ENCODE data around the gene CS. TPM values are rescaled to one million over a fixed set of nuclear protein-coding genes. Genes with fewer than 3 reads are reported as not detected.

Gene CS
- total and polyA plus RNA-seq, 2 of the 4 experiments (the other 2 are of a cell fraction), result 139 to 146 TPM

DNA sequence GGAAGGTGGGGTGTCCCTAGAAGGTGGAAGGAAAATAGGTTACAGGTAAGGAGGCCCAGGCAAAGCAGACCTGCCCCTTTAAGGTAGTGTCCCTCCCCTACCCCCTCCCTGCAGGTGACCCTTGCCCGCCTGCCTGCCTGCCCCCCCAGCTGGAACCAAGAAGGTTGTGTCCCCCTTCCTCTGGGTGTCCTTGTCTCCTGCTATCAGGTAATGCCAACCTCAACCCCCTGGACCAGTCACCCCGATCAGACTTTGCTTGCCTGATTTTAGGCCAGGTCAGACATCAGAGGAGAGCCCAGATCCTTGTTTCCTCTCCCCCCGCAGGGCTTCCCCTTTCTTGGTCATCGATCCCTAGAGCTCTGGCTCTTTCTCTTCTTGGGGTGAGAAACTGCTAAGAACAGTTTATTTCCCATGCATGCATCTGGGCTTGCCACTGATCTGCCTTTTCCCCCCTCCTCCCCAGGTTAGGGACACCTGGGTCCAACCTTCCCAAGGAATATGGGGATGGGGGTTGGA lies 70.2 kb downstream of the CS start, which contains the start of gene SLC39A5:
SLC39A5 (plus strand) TSS at position 136 of the 516 bp plus-strand sequence. CDS start 1,224 bp downstream, outside the sequence.
- Histone ChIP-seq H3K4ac (ENCODE audit: low read depth, low read length) (no peak within 1 kb of the TSS), H2BK120ac (ENCODE audit: low read depth, low read length) (no peak within 1 kb of the TSS), H3K27ac (ENCODE audit: insufficient read depth, low read length) (no peak within 1 kb of the TSS), H3K27me3 (ENCODE audit: control insufficient read depth, insufficient read depth, low read length) (no peaks in the 10 kb centered on the region), H4K5ac (ENCODE audit: low read depth, low read length) (no peak within 1 kb of the TSS), H2AK9ac (replicated peaks; ENCODE audit: low read depth, low read length, poor library complexity) (no peak within 1 kb of the TSS), H3K36me3 (ENCODE audit: control insufficient read depth, insufficient read depth, low read length) (peaks cover 6% of the 10 kb centered on the region; the same call in 1 of the 2 replicates), H2AFZ (replicated peaks; ENCODE audit: low read length, poor library complexity) (no peak within 1 kb of the TSS), H2AK5ac (ENCODE audit: low read depth, low read length) (no peak within 1 kb of the TSS), H3K4me3 (ENCODE audit: insufficient read depth, low read depth, low read length) (no peak within 1 kb of the TSS), H3K9me1 (ENCODE audit: insufficient read depth, low read length) (peaks cover 4% of the 10 kb centered on the region), H3K23ac (ENCODE audit: low read depth, low read length) (no peak within 1 kb of the TSS), H4K8ac (ENCODE audit: low read depth in 2 of 2, low read length in 2 of 2) (no peak within 1 kb of the TSS), H2BK5ac (ENCODE audit: low read depth, low read length, poor library complexity, severe bottlenecking) (no peak within 1 kb of the TSS), H3K79me1 (ENCODE audit: low read depth in 1 of 2, low read length in 2 of 2) (peaks cover 8 to 9% of the 10 kb centered on the region in 2 experiments), H3K9me3 (ENCODE audit: control insufficient read depth, insufficient read depth, low read length) (no peaks in the 10 kb centered on the region), H3K9ac (ENCODE audit: low read depth, low read length) (no peak within 1 kb of the TSS), H4K20me1 (ENCODE audit: insufficient read depth, low read length) (no peaks in the 10 kb centered on the region), H3K18ac (ENCODE audit: low read depth, low read length) (no peak within 1 kb of the TSS), H2BK15ac (ENCODE audit: low read depth, low read length) (no peak within 1 kb of the TSS), H3K4me2 (ENCODE audit: low read depth, low read length) (no peak within 1 kb of the TSS), H3K56ac (ENCODE audit: extremely low read depth, insufficient read depth, low read length) (no peak within 1 kb of the TSS), H2BK20ac (ENCODE audit: low read depth, low read length) (no peak within 1 kb of the TSS), H3K14ac (replicated peaks; ENCODE audit: low read depth, low read length) (no peak within 1 kb of the TSS), H3K4me1 (ENCODE audit: control insufficient read depth, insufficient read depth, low read length) (no peaks in the 10 kb centered on the region; the same call in 1 of the 2 replicates), H4K91ac (ENCODE audit: insufficient read depth, low read depth, low read length) (no peak within 1 kb of the TSS)
- ChIA-PET POLR2A (ENCODE audit: unreplicated experiment) (no interaction called here), CTCF (interaction anchor here (0.6 kb wide), 1 partner anchor 41 kb away, joined by 3 read pairs; no protein-coding TSS in a partner anchor)
- dilution Hi-C loops (cut with HindIII; ENCODE audit: low sequenced_read_pairs, unreplicated experiment), result no loop called here
- no peak for TF ChIP-seq CHD1 (IDR thresholded peaks at IDR 0.05; ENCODE audit: low read depth, low read length)
- TF ChIP-seq, protein P1, sequence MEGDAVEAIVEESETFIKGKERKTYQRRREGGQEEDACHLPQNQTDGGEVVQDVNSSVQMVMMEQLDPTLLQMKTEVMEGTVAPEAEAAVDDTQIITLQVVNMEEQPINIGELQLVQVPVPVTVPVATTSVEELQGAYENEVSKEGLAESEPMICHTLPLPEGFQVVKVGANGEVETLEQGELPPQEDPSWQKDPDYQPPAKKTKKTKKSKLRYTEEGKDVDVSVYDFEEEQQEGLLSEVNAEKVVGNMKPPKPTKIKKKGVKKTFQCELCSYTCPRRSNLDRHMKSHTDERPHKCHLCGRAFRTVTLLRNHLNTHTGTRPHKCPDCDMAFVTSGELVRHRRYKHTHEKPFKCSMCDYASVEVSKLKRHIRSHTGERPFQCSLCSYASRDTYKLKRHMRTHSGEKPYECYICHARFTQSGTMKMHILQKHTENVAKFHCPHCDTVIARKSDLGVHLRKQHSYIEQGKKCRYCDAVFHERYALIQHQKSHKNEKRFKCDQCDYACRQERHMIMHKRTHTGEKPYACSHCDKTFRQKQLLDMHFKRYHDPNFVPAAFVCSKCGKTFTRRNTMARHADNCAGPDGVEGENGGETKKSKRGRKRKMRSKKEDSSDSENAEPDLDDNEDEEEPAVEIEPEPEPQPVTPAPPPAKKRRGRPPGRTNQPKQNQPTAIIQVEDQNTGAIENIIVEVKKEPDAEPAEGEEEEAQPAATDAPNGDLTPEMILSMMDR (conservative IDR thresholded peaks at IDR 0.05; ENCODE audit: low read depth, low read length), result no peak
- no peak for TF ChIP-seq CEBPB (IDR thresholded peaks at IDR 0.05; ENCODE audit: low read depth, low read length)
- no peak for TF ChIP-seq POLR2A (IDR thresholded peaks at IDR 0.05; ENCODE audit: low read depth, low read length)
- no peak for TF ChIP-seq RAD21 (IDR thresholded peaks at IDR 0.05; ENCODE audit: low read length)
- TF ChIP-seq RFX5 (IDR thresholded peaks at IDR 0.05; ENCODE audit: low read depth, low read length), result no peak
- no peak for TF ChIP-seq MAFK (IDR thresholded peaks at IDR 0.05; ENCODE audit: low read depth, low read length)
- no peak for TF ChIP-seq MAZ (IDR thresholded peaks at IDR 0.05; ENCODE audit: borderline replicate concordance, low read depth, low read length)
- TF ChIP-seq, protein P2, sequence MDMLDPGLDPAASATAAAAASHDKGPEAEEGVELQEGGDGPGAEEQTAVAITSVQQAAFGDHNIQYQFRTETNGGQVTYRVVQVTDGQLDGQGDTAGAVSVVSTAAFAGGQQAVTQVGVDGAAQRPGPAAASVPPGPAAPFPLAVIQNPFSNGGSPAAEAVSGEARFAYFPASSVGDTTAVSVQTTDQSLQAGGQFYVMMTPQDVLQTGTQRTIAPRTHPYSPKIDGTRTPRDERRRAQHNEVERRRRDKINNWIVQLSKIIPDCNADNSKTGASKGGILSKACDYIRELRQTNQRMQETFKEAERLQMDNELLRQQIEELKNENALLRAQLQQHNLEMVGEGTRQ (IDR thresholded peaks at IDR 0.05; ENCODE audit: low read depth, low read length), result no peak
- no peak for TF ChIP-seq FOS (IDR thresholded peaks at IDR 0.05; ENCODE audit: low read depth, low read length)
- TF ChIP-seq SMC3 (IDR thresholded peaks at IDR 0.05; ENCODE audit: low read depth, low read length), result no peak
- no peak for TF ChIP-seq BHLHE40 (IDR thresholded peaks at IDR 0.05; ENCODE audit: low read depth, low read length)
- no peak for TF ChIP-seq NFE2L2 (IDR thresholded peaks at IDR 0.05; ENCODE audit: low read depth, low read length)
- no peak for TF ChIP-seq RCOR1 (IDR thresholded peaks at IDR 0.05; ENCODE audit: insufficient replicate concordance, low read length)
- TF ChIP-seq, protein P3, sequence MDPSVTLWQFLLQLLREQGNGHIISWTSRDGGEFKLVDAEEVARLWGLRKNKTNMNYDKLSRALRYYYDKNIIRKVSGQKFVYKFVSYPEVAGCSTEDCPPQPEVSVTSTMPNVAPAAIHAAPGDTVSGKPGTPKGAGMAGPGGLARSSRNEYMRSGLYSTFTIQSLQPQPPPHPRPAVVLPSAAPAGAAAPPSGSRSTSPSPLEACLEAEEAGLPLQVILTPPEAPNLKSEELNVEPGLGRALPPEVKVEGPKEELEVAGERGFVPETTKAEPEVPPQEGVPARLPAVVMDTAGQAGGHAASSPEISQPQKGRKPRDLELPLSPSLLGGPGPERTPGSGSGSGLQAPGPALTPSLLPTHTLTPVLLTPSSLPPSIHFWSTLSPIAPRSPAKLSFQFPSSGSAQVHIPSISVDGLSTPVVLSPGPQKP (IDR thresholded peaks at IDR 0.05; ENCODE audit: borderline replicate concordance, low read depth, low read length), result no peak
- TF ChIP-seq MXI1 (IDR thresholded peaks at IDR 0.05; ENCODE audit: borderline replicate concordance, low read depth, low read length), result no peak
- ATAC-seq (ENCODE audit: low read depth), result no peak
- intact Hi-C loops (cut with micrococcal nuclease), result no loop called here
- WGBS, 2 experiments (ENCODE audit: extremely low coverage in 2 of 2, insufficient read length in 1 of 2), result 100% methylated on average over 1 of the region's 4 CpGs; no CpG with 5 or more reads in 1 of the 2 experiments
- in situ Hi-C loops (cut with MboI; ENCODE audit: low sequenced_read_pairs), result no loop called here
- DNase-seq, result no peak
- no TSS peak for BruUV-seq (replicated peaks)
